ENCODE data around the gene RGS6. TPM values are rescaled to one million over a fixed set of nuclear protein-coding genes. Genes with fewer than 3 reads are reported as not detected.

RGS6 gene
- polyA plus RNA-seq, 12 donors, result 4.9 to 11.4 (median 6.0) TPM; not detected in 1

GRCh38 chr14:72495668-72496067 lies 563.4 kb downstream of the RGS6 start:
- DNase-seq, result no peak

GRCh38 chr14:72498646-72499045 lies 566.4 kb downstream of the RGS6 start:
- DNase-seq, result no peak

- no peak for DNase-seq
These were observed 567.5 kb downstream of the RGS6 start for GRCh38 chr14:72499746-72500145.

GRCh38 chr14:72500234-72500838 lies 568.1 kb downstream of the RGS6 start:
- DNase-seq, result no peak

- DNase-seq, result no peak
These were observed 569.2 kb downstream of the RGS6 start for GRCh38 chr14:72501439-72501838.

- DNase-seq, result no peak
These were observed 571.0 kb downstream of the RGS6 start for GRCh38 chr14:72503271-72503670.

- DNase-seq, result no peak
These were observed 571.6 kb downstream of the RGS6 start for GRCh38 chr14:72503696-72504368.

GRCh38 chr14:72510566-72510965 lies 578.3 kb downstream of the RGS6 start:
- DNase-seq, result no peak

GRCh38 chr14:72512281-72512680 lies 580.1 kb downstream of the RGS6 start:
- DNase-seq, result no peak

- no peak for DNase-seq
These were observed 580.7 kb downstream of the RGS6 start for GRCh38 chr14:72512925-72513324.

- no peak for DNase-seq
These were observed 581.1 kb downstream of the RGS6 start for GRCh38 chr14:72513346-72513745.

- no peak for DNase-seq
These were observed 581.9 kb downstream of the RGS6 start for GRCh38 chr14:72513965-72514659.

- DNase-seq, result no peak
These were observed 582.4 kb downstream of the RGS6 start for GRCh38 chr14:72514660-72515025.

- DNase-seq, result no peak
These were observed 583.8 kb downstream of the RGS6 start for GRCh38 chr14:72515779-72516770.

GRCh38 chr14:72516936-72517700 lies 584.9 kb downstream of the RGS6 start:
- peak; percentile 87 for DNase-seq

- no peak for DNase-seq
These were observed 585.5 kb downstream of the RGS6 start for GRCh38 chr14:72517736-72518135.

- DNase-seq, result no peak
These were observed 586.7 kb downstream of the RGS6 start for GRCh38 chr14:72518809-72519377.

GRCh38 chr14:72519543-72519942 lies 587.3 kb downstream of the RGS6 start:
- DNase-seq, result no peak

GRCh38 chr14:72521045-72521444 lies 588.8 kb downstream of the RGS6 start:
- no peak for DNase-seq

- DNase-seq, result no peak
These were observed 589.9 kb downstream of the RGS6 start for GRCh38 chr14:72521968-72522741.
